ENCODE results near the gene POLR1D. TPM values are rescaled to one million over a fixed set of nuclear protein-coding genes. Genes with fewer than 3 reads are reported as not detected.
"Not testable (repeated sequence)": the region's sequence is repeated elsewhere in the genome, so short reads cannot be mapped to it uniquely, and the experiment has no call there.

Gene POLR1D
- total RNA-seq, 4 donors from 2014 or later: 104 to 159 (median 142) TPM

DNA sequence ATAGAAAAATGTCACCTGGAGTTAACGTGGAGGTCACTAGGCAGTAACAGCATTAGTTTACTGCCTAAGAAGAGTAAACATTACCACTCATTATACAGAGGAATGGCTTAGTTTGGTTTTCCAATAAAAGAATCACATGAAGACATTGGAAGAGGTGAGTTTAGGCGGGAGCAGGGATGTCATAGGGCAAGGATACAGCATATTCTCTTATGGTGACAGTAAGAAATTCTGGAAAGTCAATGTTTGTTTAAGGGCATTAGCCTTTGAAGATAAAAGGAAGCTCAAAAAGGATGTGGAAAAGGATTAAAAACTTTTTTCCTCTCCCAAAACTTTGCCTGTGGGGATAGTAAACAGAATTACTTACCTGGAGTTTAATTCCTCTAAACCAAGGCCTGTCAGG is 4.1 kb downstream of the POLR1D start:
- no peak overlapping the region for H3K4me3 ChIP-seq
- in situ Hi-C loops (cut with MboI; ENCODE audit: low sequenced_read_pairs in 4 of 4): no loop called here
- H3K4me1 ChIP-seq: peaks cover 9 to 17% of the 10 kb centered on the region in 2 donors
- DNase-seq: no peak
- TF ChIP-seq POLR2A (IDR thresholded peaks at IDR 0.05): no peak
- TF ChIP-seq, protein P1, sequence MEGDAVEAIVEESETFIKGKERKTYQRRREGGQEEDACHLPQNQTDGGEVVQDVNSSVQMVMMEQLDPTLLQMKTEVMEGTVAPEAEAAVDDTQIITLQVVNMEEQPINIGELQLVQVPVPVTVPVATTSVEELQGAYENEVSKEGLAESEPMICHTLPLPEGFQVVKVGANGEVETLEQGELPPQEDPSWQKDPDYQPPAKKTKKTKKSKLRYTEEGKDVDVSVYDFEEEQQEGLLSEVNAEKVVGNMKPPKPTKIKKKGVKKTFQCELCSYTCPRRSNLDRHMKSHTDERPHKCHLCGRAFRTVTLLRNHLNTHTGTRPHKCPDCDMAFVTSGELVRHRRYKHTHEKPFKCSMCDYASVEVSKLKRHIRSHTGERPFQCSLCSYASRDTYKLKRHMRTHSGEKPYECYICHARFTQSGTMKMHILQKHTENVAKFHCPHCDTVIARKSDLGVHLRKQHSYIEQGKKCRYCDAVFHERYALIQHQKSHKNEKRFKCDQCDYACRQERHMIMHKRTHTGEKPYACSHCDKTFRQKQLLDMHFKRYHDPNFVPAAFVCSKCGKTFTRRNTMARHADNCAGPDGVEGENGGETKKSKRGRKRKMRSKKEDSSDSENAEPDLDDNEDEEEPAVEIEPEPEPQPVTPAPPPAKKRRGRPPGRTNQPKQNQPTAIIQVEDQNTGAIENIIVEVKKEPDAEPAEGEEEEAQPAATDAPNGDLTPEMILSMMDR (IDR thresholded peaks at IDR 0.05 in 4 of 5, conservative IDR thresholded peaks at IDR 0.05 in 1 of 5): no peak
- ATAC-seq: no peak
- H3K9me3 ChIP-seq: no peaks in the 10 kb centered on the region
- intact Hi-C loops (cut with DNase I; ENCODE audit: low total_unique reads): loop anchor here (10.0 kb wide), 1 partner anchor 451 kb away; the partner anchor contains the start of gene USP12
- H3K36me3 ChIP-seq: peaks cover 0 to 14% of the 10 kb centered on the region in 2 donors
- no peak overlapping the region for H3K27ac ChIP-seq
- H3K27me3 ChIP-seq: no peaks in the 10 kb centered on the region

DNA sequence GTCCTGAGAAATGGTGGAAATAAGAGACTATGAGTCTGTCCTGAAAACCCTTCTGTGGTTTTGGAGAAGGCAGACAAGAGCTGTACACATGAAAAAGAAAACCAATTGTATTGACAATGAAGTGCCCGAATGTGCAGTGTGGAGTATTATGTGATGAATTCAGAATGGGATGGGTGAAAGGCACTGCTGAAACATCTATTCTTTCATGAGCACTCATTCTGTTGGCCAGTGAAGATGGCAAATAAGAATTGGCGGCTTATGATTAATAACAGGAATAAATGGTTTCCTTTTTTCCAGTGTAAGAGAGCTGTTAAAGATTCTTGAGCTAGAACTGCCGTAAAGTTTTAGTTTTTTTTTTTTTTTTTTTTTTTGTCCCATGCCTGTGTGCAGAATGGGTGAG is 5.7 kb downstream of the POLR1D start:
- intact Hi-C loops (cut with DNase I; ENCODE audit: low total_unique reads) (loop anchor here (10.0 kb wide), 1 partner anchor 453 kb away; the partner anchor contains the start of gene USP12), in situ Hi-C loops (cut with MboI; ENCODE audit: low sequenced_read_pairs in 4 of 4) (no loop called here)
- H3K27me3 ChIP-seq: no peaks in the 10 kb centered on the region
- TF ChIP-seq, protein P1 (IDR thresholded peaks at IDR 0.05 in 4 of 5, conservative IDR thresholded peaks at IDR 0.05 in 1 of 5): no peak
- no peak for TF ChIP-seq POLR2A (IDR thresholded peaks at IDR 0.05)
- H3K4me3 ChIP-seq: no peak overlapping the region
- no peaks in the 10 kb centered on the region for H3K9me3 ChIP-seq
- ATAC-seq: no peak
- H3K4me1 ChIP-seq: peaks cover 8 to 14% of the 10 kb centered on the region in 2 donors
- H3K36me3 ChIP-seq: peaks cover 0 to 14% of the 10 kb centered on the region in 2 donors
- H3K27ac ChIP-seq: no peak overlapping the region
- no peak for DNase-seq

DNA sequence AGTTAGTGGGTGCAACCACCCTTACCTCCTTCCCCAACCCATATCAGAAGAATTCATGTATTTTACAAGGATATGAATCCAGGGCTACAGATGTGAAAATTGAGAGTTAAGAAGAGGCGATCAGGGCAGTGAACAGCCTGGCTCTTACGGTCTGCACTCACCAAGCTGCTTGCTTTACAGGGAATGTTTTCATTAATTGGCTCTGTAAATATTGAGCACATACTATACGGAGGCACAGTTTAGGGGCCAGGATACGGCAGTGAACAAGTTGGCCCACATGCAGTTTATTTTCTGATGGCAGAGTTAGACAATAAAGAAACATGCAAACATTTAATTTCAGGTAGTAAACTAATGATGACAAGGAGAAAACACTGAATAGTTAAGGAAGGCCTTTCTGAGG is 6.4 kb downstream of the POLR1D start:
- no peak for TF ChIP-seq POLR2A (IDR thresholded peaks at IDR 0.05)
- TF ChIP-seq, protein P1 (IDR thresholded peaks at IDR 0.05 in 4 of 5, conservative IDR thresholded peaks at IDR 0.05 in 1 of 5): no peak
- intact Hi-C loops (cut with DNase I; ENCODE audit: low total_unique reads): loop anchor here (10.0 kb wide), 1 partner anchor 453 kb away; the partner anchor contains the start of gene USP12

DNA sequence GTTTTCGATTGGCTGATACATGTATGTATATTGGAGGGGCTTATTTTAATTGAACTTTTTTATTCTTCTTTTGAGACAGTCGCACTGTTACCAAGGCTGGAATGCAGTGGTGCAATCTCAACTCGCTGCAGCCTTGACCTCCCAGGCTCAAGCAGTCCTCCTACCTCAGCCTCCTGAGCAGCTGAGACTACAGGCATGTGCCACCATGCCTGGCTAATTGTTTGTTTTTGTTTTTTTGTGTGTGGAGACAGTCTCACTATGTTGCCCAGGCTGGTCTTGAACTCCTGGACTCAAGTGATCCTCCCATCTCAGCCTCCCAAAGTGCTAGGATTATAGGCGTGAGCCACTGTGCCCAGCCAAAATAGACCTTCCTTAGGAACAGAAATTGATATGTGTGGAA is 7.1 kb downstream of the POLR1D start:
- in situ Hi-C loops (cut with MboI; ENCODE audit: low sequenced_read_pairs in 4 of 4); ATAC-seq; DNase-seq; H3K4me3 ChIP-seq; H3K4me1 ChIP-seq; H3K27me3 ChIP-seq; H3K9me3 ChIP-seq; H3K27ac ChIP-seq; H3K36me3 ChIP-seq: not testable (repeated sequence)
- intact Hi-C loops (cut with DNase I; ENCODE audit: low total_unique reads): loop anchor here (10.0 kb wide), 1 partner anchor 454 kb away; the partner anchor contains the start of gene USP12

More for the DNA sequence above, 6.4 kb downstream of the POLR1D start:
- in situ Hi-C loops (cut with MboI; ENCODE audit: low sequenced_read_pairs in 4 of 4): no loop called here
- Histone ChIP-seq H3K4me3 (no peak overlapping the region), H3K36me3 (peaks cover 0 to 9% of the 10 kb centered on the region in 2 donors), H3K4me1 (peaks cover under 1 to 9% of the 10 kb centered on the region in 2 donors), H3K9me3 (no peaks in the 10 kb centered on the region), H3K27me3 (no peaks in the 10 kb centered on the region), H3K27ac (no peak overlapping the region)
- DNase-seq (no peak), ATAC-seq (no peak)

DNA sequence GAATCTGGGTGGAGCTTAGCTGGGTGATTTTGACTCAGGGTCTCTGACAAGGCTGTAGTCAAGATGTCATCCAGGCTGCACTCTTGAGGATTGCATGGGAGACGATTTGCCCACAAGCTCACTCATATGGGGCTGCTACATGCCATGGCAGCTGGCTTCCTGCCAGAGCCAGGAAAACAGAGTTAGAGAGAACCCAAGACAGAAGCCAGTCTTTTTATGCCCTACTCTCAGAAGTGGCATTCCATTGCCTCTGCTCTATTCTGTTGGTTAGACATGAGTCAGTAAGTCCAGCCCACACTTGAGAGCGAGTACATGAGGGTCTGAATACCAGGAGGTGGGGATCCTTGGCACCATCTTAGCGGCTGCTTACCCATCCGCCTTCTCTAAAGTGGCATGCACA is 9.5 kb downstream of the POLR1D start:
- Histone ChIP-seq H3K4me3 (no peak overlapping the region), H3K36me3 (no peaks in the 10 kb centered on the region), H3K4me1 (peaks cover 0 to 8% of the 10 kb centered on the region in 2 donors), H3K27ac (no peak overlapping the region), H3K9me3 (no peaks in the 10 kb centered on the region), H3K27me3 (no peaks in the 10 kb centered on the region)
- intact Hi-C loops (cut with DNase I; ENCODE audit: low total_unique reads): no loop called here
- TF ChIP-seq POLR2A (IDR thresholded peaks at IDR 0.05): no peak
- TF ChIP-seq, protein P1 (IDR thresholded peaks at IDR 0.05 in 4 of 5, conservative IDR thresholded peaks at IDR 0.05 in 1 of 5): no peak
- in situ Hi-C loops (cut with MboI; ENCODE audit: low sequenced_read_pairs in 4 of 4): no loop called here
- DNase-seq: no peak
- ATAC-seq: no peak
